K562 (cell line): ENCODE data around the gene KPNA1. TPM values are rescaled to one million over a fixed set of nuclear protein-coding genes. Genes with fewer than 3 reads are reported as not detected.

Source experiments
- ATAC-seq: fragments of 200-7000 bp; cut with Tn5 transposase; 3 replicates; pipeline ENCODE4 v1.9.1; 2020; ENCODE audit warnings: moderate library complexity
- BruUV-seq: library from RNA; stranded (reverse); fragments of 400-500 nt; replicated peaks from 2 replicates; lab custom pipeline; 2021; lab: Mats Ljungman, UMichigan
- CTCF ChIA-PET: fragments of 300-600 bp; formaldehyde crosslinking; extraction: SDS; loops from one replicate; lab custom pipeline; 2021; ENCODE audit warnings: low intra/inter-chr PET ratio; lab: Yijun Ruan, JAX
- POLR2A ChIA-PET: fragments of 300-600, 350-650 bp; sonication (Branson Sonifier 250); formaldehyde crosslinking; extraction: SDS; loops from one replicate; lab custom pipeline; 2021; ENCODE audit warnings: antibody characterized with exemption, inconsistent platforms; lab: Yijun Ruan, JAX
- DNase-seq, 4 experiments: peaks; one replicate each; pipeline versions ENCODE4 v3.0.0 to v3.0.0-alpha.2; 2011 to 2018; ENCODE audit warnings: low spot score in 3 of 4, mixed read lengths in 3 of 4; ENCODE audit errors: extremely low read depth in 1 of 4
- FAIRE-seq: peaks from 2 replicates; lab custom pipeline; 2011; peaks lifted over from hg19 to GRCh38; lab: Jason Lieb, UNC
- H2AFZ ChIP-seq: 2 replicates; pipeline ENCODE4 v1.6.0; 2011; ENCODE audit warnings: low read depth, low read length, control low read depth, inconsistent platforms
- H3K27ac ChIP-seq: fragments of 200-600 bp; 3 replicates; pipeline ENCODE4 v1.8.0; 2011; ENCODE audit warnings: low read depth, mild to moderate bottlenecking, control low read depth, inconsistent platforms, low read length, moderate library complexity, mixed read lengths; ENCODE audit errors: extremely low read depth
- H3K27me3 ChIP-seq, 2 experiments: fragments of 300-600 bp in 1 of 2; 2 replicates in 1 of 2; 3 replicates in 1 of 2; pipeline versions ENCODE4 v1.6.0 to v1.8.0; 2011; ENCODE audit warnings: inconsistent platforms in 2 of 2, low read length in 2 of 2, mild to moderate bottlenecking in 1 of 2, mixed read lengths in 1 of 2, moderate library complexity in 1 of 2; ENCODE audit not compliant: control insufficient read depth in 2 of 2, insufficient read depth in 2 of 2
- H3K36me3 ChIP-seq: fragments of 300-600 bp; 3 replicates; pipeline ENCODE4 v1.8.0; 2011; ENCODE audit warnings: mild to moderate bottlenecking, low read length, inconsistent platforms; ENCODE audit not compliant: control insufficient read depth, insufficient read depth
- H3K4me1 ChIP-seq, 2 experiments: fragments of 200-600 bp in 1 of 2; replicated peaks in 1 of 2; 2 replicates in 1 of 2; 3 replicates in 1 of 2; pipeline versions ENCODE4 v1.5.1 to v1.8.0; 2011; ENCODE audit warnings: inconsistent platforms in 2 of 2, low read length in 2 of 2, mild to moderate bottlenecking in 1 of 2, mixed read lengths in 1 of 2, moderate library complexity in 1 of 2; ENCODE audit not compliant: control insufficient read depth in 2 of 2, insufficient read depth in 2 of 2
- H3K4me2 ChIP-seq: 2 replicates; pipeline ENCODE4 v1.6.1; 2011; ENCODE audit warnings: low read length, control low read depth, inconsistent platforms, mixed read lengths; ENCODE audit not compliant: insufficient read depth
- H3K4me3 ChIP-seq: fragments of 200-600 bp; sonication (generic), shearing (Covaris generic); 2 replicates; pipeline ENCODE4 v1.5.1; 2016; ENCODE audit warnings: control low read depth, inconsistent platforms
- H3K79me2 ChIP-seq: fragments of 200-600 bp; 3 replicates; pipeline ENCODE4 v1.8.0; 2011; ENCODE audit warnings: low read length, inconsistent platforms; ENCODE audit not compliant: control insufficient read depth, insufficient read depth
- H3K9ac ChIP-seq, 2 experiments: 2 replicates each; pipeline versions ENCODE4 v1.6.0 to v1.6.1; 2011; ENCODE audit warnings: low read depth in 2 of 2, low read length in 2 of 2, control low read depth in 1 of 2, inconsistent platforms in 1 of 2, mild to moderate bottlenecking in 1 of 2, mixed read lengths in 1 of 2; ENCODE audit not compliant: insufficient read depth in 1 of 2
- H3K9me1 ChIP-seq: one replicate; pipeline ENCODE4 v1.6.0; 2011; ENCODE audit warnings: inconsistent platforms, mild to moderate bottlenecking, low read length, moderate library complexity; ENCODE audit not compliant: control insufficient read depth, insufficient read depth
- H3K9me3 ChIP-seq: replicated peaks from 2 replicates; pipeline ENCODE4 v1.5.1; 2011; ENCODE audit warnings: low read depth, low read length, inconsistent platforms; ENCODE audit not compliant: control insufficient read depth, insufficient read depth
- H4K20me1 ChIP-seq: replicated peaks from 2 replicates; pipeline ENCODE4 v1.6.1; 2011; ENCODE audit warnings: low read length, inconsistent platforms, mixed read lengths; ENCODE audit not compliant: control insufficient read depth, insufficient read depth
- ATF4 ChIP-seq: fragments of 450-650 bp; formaldehyde crosslinking; IDR thresholded peaks from 2 replicates; pipeline ENCODE4 v1.4.0; 2022; ENCODE audit warnings: mild to moderate bottlenecking, moderate library complexity
- CHD4 ChIP-seq: fragments of 200-600 bp; sonication (generic); IDR thresholded peaks from 3 replicates; pipeline ENCODE4 v1.6.1; 2012; ENCODE audit warnings: low read depth, mild to moderate bottlenecking, mixed read lengths, low read length, inconsistent platforms; ENCODE audit not compliant: insufficient read depth, insufficient replicate concordance, poor library complexity, severe bottlenecking
- DLX4 ChIP-seq: fragments of 250-450 bp; sonication (Bioruptor Pico); IDR thresholded peaks from 2 replicates; pipeline ENCODE4 v1.6.1; 2021; ENCODE audit warnings: mild to moderate bottlenecking
- HDAC1 ChIP-seq, 2 experiments: fragments of 450-650 bp; IDR thresholded peaks; 2 replicates each; pipeline ENCODE4 v1.6.1; 2016 to 2017; ENCODE audit warnings: inconsistent platforms in 1 of 2, mild to moderate bottlenecking in 1 of 2, moderate library complexity in 1 of 2
- RREB1 ChIP-seq: fragments of 250-450 bp; sonication (Bioruptor Pico); IDR thresholded peaks from 2 replicates; pipeline ENCODE4 v1.4.0; 2020
- SLC30A9 ChIP-seq: fragments of 250-450 bp; sonication (Bioruptor Pico); IDR thresholded peaks from 2 replicates; pipeline ENCODE4 v1.8.0; 2022; ENCODE audit warnings: mild to moderate bottlenecking, moderate library complexity
- SMARCA4 ChIP-seq: fragments of 450-650 bp; IDR thresholded peaks from 2 replicates; pipeline ENCODE4 v1.6.1; 2016
- TEAD4 ChIP-seq, 2 experiments: sonication (generic) in 1 of 2; formaldehyde crosslinking in 1 of 2; IDR thresholded peaks; 2 replicates each; pipeline versions ENCODE4 v1.6.1 to v1.8.0; 2012 to 2022; ENCODE audit warnings: borderline replicate concordance in 1 of 2, inconsistent platforms in 1 of 2, low read length in 1 of 2, mild to moderate bottlenecking in 1 of 2, missing genetic modification reagents in 1 of 2
- ZBTB17 ChIP-seq: fragments of 450-650 bp; formaldehyde crosslinking; IDR thresholded peaks from 2 replicates; pipeline ENCODE4 v1.4.0; 2020; ENCODE audit warnings: mild to moderate bottlenecking
- ZNF184 ChIP-seq: sonication (generic); formaldehyde crosslinking; IDR thresholded peaks from 2 replicates; pipeline ENCODE4 v1.5.0; 2020; ENCODE audit warnings: missing genetic modification reagents
- ZNF197 ChIP-seq: fragments of 200-800 bp; sonication (Bioruptor generic); IDR thresholded peaks from 2 replicates; pipeline ENCODE4 v1.6.1; 2016; ENCODE audit warnings: low read depth, missing genetic modification characterization, missing compliant biosample characterization
- ZNF398 ChIP-seq: fragments of 250-450 bp; sonication (Bioruptor Pico); IDR thresholded peaks from 2 replicates; pipeline ENCODE4 v1.8.0; 2021; ENCODE audit warnings: moderate library complexity, mild to moderate bottlenecking, inconsistent platforms
- ZNF766 ChIP-seq: fragments of 200-800 bp; sonication (Bioruptor generic); conservative IDR thresholded peaks from 2 replicates; pipeline ENCODE4 v1.6.1; 2016; ENCODE audit warnings: missing genetic modification characterization, missing compliant biosample characterization
- WGBS: fragments of 100-300 bp; shearing (Covaris generic); methylation state at CpG from one replicate; pipeline ENCODE4 v1.1.6; 2016; ENCODE audit warnings: low coverage, mixed read lengths; ENCODE audit not compliant: insufficient coverage; ENCODE audit errors: missing lambda C conversion rate; 5-methylcytosine and 5-hydroxymethylcytosine counted together
- in situ Hi-C: fragments of 300-500 bp; cut with MboI; formaldehyde crosslinking; loops from 4 replicates; pipeline ENCODE4 v1.15.0; 2018; ENCODE audit warnings: inconsistent platforms, mixed read lengths
- intact Hi-C: fragments of 100-400 bp; cut with micrococcal nuclease; formaldehyde crosslinking; loops from 2 replicates; pipeline ENCODE4 v1.14.2; 2022
- polyA plus RNA-seq, 8 experiments: library from polyadenylated mRNA; depleted of rRNA in 4 of 8; stranded (reverse) in 5 of 8; unstranded in 3 of 8; fragments of >200 nt; fragmentation: Nextera tagmentation in 2 of 8; fragmentation: Illumina TruSeq in 1 of 8; extraction: Ambion mirVana in 2 of 8; extraction: Trizol in 1 of 8; gene quantifications; 2 replicates each; pipeline versions ENCODE4 v1.2.1 to v1.2.3, GENCODE V29; 2011 to 2014; ENCODE audit warnings: inconsistent platforms in 1 of 8, missing spikeins in 1 of 8
- total RNA-seq, 7 experiments: library from RNA; depleted of rRNA in 6 of 7; stranded (reverse); fragments of >200 nt in 6 of 7; fragmentation: Illumina TruSeq in 2 of 7; extraction: Trizol in 2 of 7; gene quantifications; 2 replicates each; pipeline versions ENCODE4 v1.2.1 to v1.2.3, GENCODE V29; 2011 to 2021; ENCODE audit warnings: low replicate concordance in 1 of 7

The KPNA1 gene
- total and polyA plus RNA-seq, 9 of the 15 experiments (the other 6 are each of a cell fraction or from before 2014, with no cell fraction given) = 9.3 to 53.8 (median 33.5) TPM

- H3K36me3 ChIP-seq = peaks cover 94% of the 10 kb centered on the region
- no peaks in the 10 kb centered on the region for H3K9me1 ChIP-seq
- FAIRE-seq = no peak
- TF ChIP-seq ATF4 (no peak), SMARCA4 (no peak), SLC30A9 (CRISPR knock-in tag) (no peak), ZBTB17 (CRISPR knock-in tag) (no peak), RREB1 (CRISPR knock-in tag) (no peak), HDAC1 (IDR thresholded peaks at IDR 0.05) (no peak), ZNF197 (CRISPR knock-in tag) (no peak), CHD4 (no peak), DLX4 (CRISPR knock-in tag) (no peak), ZNF398 (CRISPR knock-in tag) (no peak), ZNF766 (CRISPR knock-in tag) (no peak), TEAD4 (IDR thresholded peaks at IDR 0.05; ENCODE audit: low read length) (no peak), TEAD4 (CRISPR knock-in tag; IDR thresholded peaks at IDR 0.05; ENCODE audit: borderline replicate concordance) (no peak), ZNF184 (CRISPR knock-in tag) (no peak)
- H3K4me1 ChIP-seq = no peaks in the 10 kb centered on the region; a peak in 2 of 5 replicates
- H3K4me3 ChIP-seq = no peak overlapping the region
- no peak for ATAC-seq
- ChIA-PET CTCF (no interaction called here), POLR2A (interaction anchor here (0.8 kb wide), 1 partner anchor 8 kb away, joined by 3 read pairs; the partner anchor contains the start of gene WDR5B)
- WGBS = 80% methylated on average over 1 of the region's 1 CpG
- intact Hi-C loops = no loop called here
- no peaks in the 10 kb centered on the region for H3K27me3 ChIP-seq
- no peaks in the 10 kb centered on the region for H3K9me3 ChIP-seq
- BruUV-seq = no TSS peak
- H3K27ac ChIP-seq = no peak overlapping the region
- in situ Hi-C loops = no loop called here
- H3K9ac ChIP-seq = no peak overlapping the region
- no peak overlapping the region for H3K4me2 ChIP-seq
- DNase-seq = no peak
- no peaks in the 10 kb centered on the region for H3K79me2 ChIP-seq
- no peak overlapping the region for H2AFZ ChIP-seq
- H4K20me1 ChIP-seq = no peaks in the 10 kb centered on the region; the same call in 1 of the 2 replicates
Observed at GRCh38 chr3:122407946-122408345, 106.8 kb downstream of the KPNA1 start.
